HG03135 (cell line): ENCODE measurements around the gene PPP3R1.
"Not testable (repeated sequence)": the region's sequence is repeated elsewhere in the genome, so short reads cannot be mapped to it uniquely, and the experiment has no call there.

Source experiments
- ATAC-seq: cut with Tn5 transposase; IDR thresholded peaks from one replicate; pipeline ENCODE4 v1.9.1; 2021; ENCODE audit warnings: mild to moderate bottlenecking, moderate library complexity; ENCODE audit not compliant: unreplicated experiment

The PPP3R1 gene

GRCh38 chr2:68190991-68191731, 61.2 kb downstream of the PPP3R1 start:
- no peak for ATAC-seq

GRCh38 chr2:68189991-68190784, 62.1 kb downstream of the PPP3R1 start:
- no peak for ATAC-seq

GRCh38 chr2:68188831-68189230, 63.5 kb downstream of the PPP3R1 start:
- ATAC-seq: no peak

GRCh38 chr2:68187329-68187728, 65.0 kb downstream of the PPP3R1 start:
- no peak for ATAC-seq

- ATAC-seq: no peak
Observed at GRCh38 chr2:68185541-68186164, 66.7 kb downstream of the PPP3R1 start.

- ATAC-seq: no peak
Observed at GRCh38 chr2:68182902-68183301, 69.4 kb downstream of the PPP3R1 start.

GRCh38 chr2:68178954-68179627, 73.2 kb downstream of the PPP3R1 start:
- no peak for ATAC-seq

GRCh38 chr2:68178432-68178831, 73.9 kb downstream of the PPP3R1 start:
- no peak for ATAC-seq

- ATAC-seq: no peak
Observed at GRCh38 chr2:68177541-68177940, 74.8 kb downstream of the PPP3R1 start.

- no peak for ATAC-seq
Observed at GRCh38 chr2:68176657-68177056, 75.7 kb downstream of the PPP3R1 start.

GRCh38 chr2:68175210-68175609, 77.1 kb downstream of the PPP3R1 start:
- not testable (repeated sequence) for ATAC-seq

- ATAC-seq: no peak
Observed at GRCh38 chr2:68172990-68173700, 79.2 kb downstream of the PPP3R1 start.

GRCh38 chr2:68172521-68172920, 79.8 kb downstream of the PPP3R1 start:
- ATAC-seq: no peak

GRCh38 chr2:68171684-68172083, 80.6 kb downstream of the PPP3R1 start:
- no peak for ATAC-seq

GRCh38 chr2:68171146-68171545, 81.2 kb downstream of the PPP3R1 start:
- ATAC-seq: no peak

GRCh38 chr2:68169308-68169707, 83.0 kb downstream of the PPP3R1 start:
- ATAC-seq: no peak

- no peak for ATAC-seq
Observed at GRCh38 chr2:68167186-68167585, 85.1 kb downstream of the PPP3R1 start.

GRCh38 chr2:68163641-68164040, 88.7 kb downstream of the PPP3R1 start:
- ATAC-seq: no peak

GRCh38 chr2:68158134-68158447, 94.2 kb downstream of the PPP3R1 start:
- ATAC-seq: no peak

- peak; percentile 88 for ATAC-seq
Observed at GRCh38 chr2:68157402-68158133, 94.8 kb downstream of the PPP3R1 start, which contains the start of gene PNO1. Gene PNO1 (plus strand): TSS chr2:68157888. CDS start chr2:68157935, 47 bp downstream.
